ENCODE measurements around the gene TUB.
A peak's percentile ranks its signal among the peaks of the same experiment; 100 is the strongest.

The TUB gene

GRCh38 chr11:8097062-8097461 lies 16.1 kb downstream of the TUB start:
- Histone ChIP-seq H3K27me3 (ENCODE audit: insufficient read depth, poor library complexity, severe bottlenecking) (no peaks in the 10 kb centered on the region), H3K4me3 (ENCODE audit: severe bottlenecking) (no peak overlapping the region), H3K4me1 (ENCODE audit: insufficient read depth, poor library complexity, severe bottlenecking) (no peaks in the 10 kb centered on the region), H3K36me3 (ENCODE audit: low read depth) (peaks cover 11% of the 10 kb centered on the region), H3K27ac (ENCODE audit: poor library complexity, severe bottlenecking) (no peak overlapping the region), H3K9me3 (ENCODE audit: severe bottlenecking) (no peaks in the 10 kb centered on the region)
- TF ChIP-seq, protein P1, sequence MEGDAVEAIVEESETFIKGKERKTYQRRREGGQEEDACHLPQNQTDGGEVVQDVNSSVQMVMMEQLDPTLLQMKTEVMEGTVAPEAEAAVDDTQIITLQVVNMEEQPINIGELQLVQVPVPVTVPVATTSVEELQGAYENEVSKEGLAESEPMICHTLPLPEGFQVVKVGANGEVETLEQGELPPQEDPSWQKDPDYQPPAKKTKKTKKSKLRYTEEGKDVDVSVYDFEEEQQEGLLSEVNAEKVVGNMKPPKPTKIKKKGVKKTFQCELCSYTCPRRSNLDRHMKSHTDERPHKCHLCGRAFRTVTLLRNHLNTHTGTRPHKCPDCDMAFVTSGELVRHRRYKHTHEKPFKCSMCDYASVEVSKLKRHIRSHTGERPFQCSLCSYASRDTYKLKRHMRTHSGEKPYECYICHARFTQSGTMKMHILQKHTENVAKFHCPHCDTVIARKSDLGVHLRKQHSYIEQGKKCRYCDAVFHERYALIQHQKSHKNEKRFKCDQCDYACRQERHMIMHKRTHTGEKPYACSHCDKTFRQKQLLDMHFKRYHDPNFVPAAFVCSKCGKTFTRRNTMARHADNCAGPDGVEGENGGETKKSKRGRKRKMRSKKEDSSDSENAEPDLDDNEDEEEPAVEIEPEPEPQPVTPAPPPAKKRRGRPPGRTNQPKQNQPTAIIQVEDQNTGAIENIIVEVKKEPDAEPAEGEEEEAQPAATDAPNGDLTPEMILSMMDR (IDR thresholded peaks at IDR 0.05; ENCODE audit: poor library complexity, severe bottlenecking): no peak
- ATAC-seq (ENCODE audit: low read depth): no peak
- peak; percentile 37 for DNase-seq (ENCODE audit: low spot score)

- no peak overlapping the region for H3K27ac ChIP-seq (ENCODE audit: poor library complexity, severe bottlenecking)
- no peaks in the 10 kb centered on the region for H3K9me3 ChIP-seq (ENCODE audit: severe bottlenecking)
- no peak for DNase-seq (ENCODE audit: low spot score)
- TF ChIP-seq, protein P1 (IDR thresholded peaks at IDR 0.05; ENCODE audit: poor library complexity, severe bottlenecking): no peak
- peaks cover 11% of the 10 kb centered on the region for H3K36me3 ChIP-seq (ENCODE audit: low read depth)
- H3K4me1 ChIP-seq (ENCODE audit: insufficient read depth, poor library complexity, severe bottlenecking): no peaks in the 10 kb centered on the region
- ATAC-seq (ENCODE audit: low read depth): no peak
- H3K27me3 ChIP-seq (ENCODE audit: insufficient read depth, poor library complexity, severe bottlenecking): no peaks in the 10 kb centered on the region
- H3K4me3 ChIP-seq (ENCODE audit: severe bottlenecking): no peak overlapping the region
Measured at GRCh38 chr11:8097468-8097867, 16.5 kb downstream of the TUB start.

DNA sequence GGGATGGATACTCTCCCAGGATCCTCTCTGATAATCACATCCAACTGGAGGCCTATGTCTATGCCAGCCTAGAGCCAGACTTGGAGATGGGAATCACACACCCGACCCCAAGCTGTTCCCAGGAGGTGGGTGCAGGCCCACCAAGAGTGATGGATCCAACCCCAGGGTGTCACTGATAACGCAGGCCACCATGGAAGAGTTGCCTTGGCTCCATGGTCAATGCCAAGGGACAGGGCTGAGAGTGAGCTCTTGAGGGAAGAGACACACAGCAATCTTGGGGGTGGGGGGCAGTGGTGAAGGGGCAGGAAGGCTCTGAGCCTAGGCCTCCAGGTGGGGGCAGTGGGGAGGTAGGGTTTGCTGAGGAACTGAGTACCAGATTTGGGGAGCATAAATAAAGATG lies 16.9 kb downstream of the TUB start:
- DNase-seq (ENCODE audit: low spot score) (no peak), ATAC-seq (ENCODE audit: low read depth) (no peak)
- Histone ChIP-seq H3K4me1 (ENCODE audit: insufficient read depth, poor library complexity, severe bottlenecking) (no peaks in the 10 kb centered on the region), H3K27ac (ENCODE audit: poor library complexity, severe bottlenecking) (no peak overlapping the region), H3K9me3 (ENCODE audit: severe bottlenecking) (no peaks in the 10 kb centered on the region), H3K4me3 (ENCODE audit: severe bottlenecking) (no peak overlapping the region), H3K36me3 (ENCODE audit: low read depth) (peaks cover 11% of the 10 kb centered on the region), H3K27me3 (ENCODE audit: insufficient read depth, poor library complexity, severe bottlenecking) (no peaks in the 10 kb centered on the region)
- TF ChIP-seq, protein P1 (IDR thresholded peaks at IDR 0.05; ENCODE audit: poor library complexity, severe bottlenecking): no peak

- Histone ChIP-seq H3K27me3 (ENCODE audit: insufficient read depth, poor library complexity, severe bottlenecking) (no peaks in the 10 kb centered on the region), H3K4me3 (ENCODE audit: severe bottlenecking) (no peak overlapping the region), H3K9me3 (ENCODE audit: severe bottlenecking) (no peaks in the 10 kb centered on the region), H3K27ac (ENCODE audit: poor library complexity, severe bottlenecking) (no peak overlapping the region), H3K36me3 (ENCODE audit: low read depth) (peaks cover 11% of the 10 kb centered on the region), H3K4me1 (ENCODE audit: insufficient read depth, poor library complexity, severe bottlenecking) (no peaks in the 10 kb centered on the region)
- TF ChIP-seq, protein P1 (IDR thresholded peaks at IDR 0.05; ENCODE audit: poor library complexity, severe bottlenecking): no peak
- no peak for ATAC-seq (ENCODE audit: low read depth)
- DNase-seq (ENCODE audit: low spot score): no peak
Measured at GRCh38 chr11:8098361-8098760, 17.4 kb downstream of the TUB start.

DNA sequence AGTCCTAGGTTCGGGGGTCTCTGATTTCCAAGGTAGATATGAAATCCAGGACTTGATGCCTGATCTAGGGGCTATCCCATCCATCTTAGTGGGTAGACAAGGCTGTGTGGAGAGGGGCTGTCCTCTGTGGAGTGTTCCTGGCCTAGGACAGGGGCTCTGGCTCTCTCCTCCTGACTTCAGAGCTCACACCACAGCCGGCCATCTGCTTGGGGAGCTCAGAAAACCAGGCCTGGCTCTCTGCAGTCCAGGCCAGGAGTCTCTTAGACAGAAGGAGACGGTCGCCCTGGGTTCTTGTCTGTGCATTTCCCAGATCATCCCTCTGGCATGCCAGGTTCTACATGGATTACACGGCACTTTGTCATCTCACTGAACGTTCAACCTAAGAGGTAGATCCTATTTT lies 17.9 kb downstream of the TUB start:
- no peaks in the 10 kb centered on the region for H3K27me3 ChIP-seq (ENCODE audit: insufficient read depth, poor library complexity, severe bottlenecking)
- ATAC-seq (ENCODE audit: low read depth): no peak
- H3K4me1 ChIP-seq (ENCODE audit: insufficient read depth, poor library complexity, severe bottlenecking): no peaks in the 10 kb centered on the region
- H3K27ac ChIP-seq (ENCODE audit: poor library complexity, severe bottlenecking): no peak overlapping the region
- no peak overlapping the region for H3K4me3 ChIP-seq (ENCODE audit: severe bottlenecking)
- TF ChIP-seq, protein P1 (IDR thresholded peaks at IDR 0.05; ENCODE audit: poor library complexity, severe bottlenecking): no peak
- H3K36me3 ChIP-seq (ENCODE audit: low read depth): peaks cover 11% of the 10 kb centered on the region
- H3K9me3 ChIP-seq (ENCODE audit: severe bottlenecking): no peaks in the 10 kb centered on the region
- peak; percentile 38 for DNase-seq (ENCODE audit: low spot score)

All from RWPE2 (cell line).